Sciatic nerve (tissue), 2 donors: Measurements from ENCODE around the gene ERBB4. TPM values are rescaled to one million over a fixed set of nuclear protein-coding genes. Genes with fewer than 3 reads are reported as not detected.
"Not testable (repeated sequence)": the region's sequence is repeated elsewhere in the genome, so short reads cannot be mapped to it uniquely, and the experiment has no call there.

Experiments used
- ATAC-seq: fragments of 200-7000 bp; cut with Tn5 transposase; one replicate; pipeline ENCODE4 v1.9.1; 2020; ENCODE audit warnings: mild to moderate bottlenecking, moderate library complexity
- DNase-seq: peaks from one replicate; pipeline ENCODE4 v3.0.0-alpha.2; 2020; ENCODE audit warnings: low spot score
- intact Hi-C: fragments of 100-400 bp; cut with DNase I; formaldehyde crosslinking; loops from one replicate; pipeline ENCODE4 v1.14.2; 2022
- total RNA-seq: library from RNA; stranded (reverse); fragmentation: NEBNext Ultra II Directional; extraction: Animal tissue kit (Norgen Biotek cat#: 25700); gene quantifications from one replicate; pipeline ENCODE4 v1.2.1, GENCODE V29; 2021
- donor health status: DM: no; HTN: no; CAD: no.
- donor health status: DM: no; HTN: no; CAD: no.

Gene ERBB4
- total RNA-seq, 1 donor from 2014 or later = 19.7 TPM

DNA sequence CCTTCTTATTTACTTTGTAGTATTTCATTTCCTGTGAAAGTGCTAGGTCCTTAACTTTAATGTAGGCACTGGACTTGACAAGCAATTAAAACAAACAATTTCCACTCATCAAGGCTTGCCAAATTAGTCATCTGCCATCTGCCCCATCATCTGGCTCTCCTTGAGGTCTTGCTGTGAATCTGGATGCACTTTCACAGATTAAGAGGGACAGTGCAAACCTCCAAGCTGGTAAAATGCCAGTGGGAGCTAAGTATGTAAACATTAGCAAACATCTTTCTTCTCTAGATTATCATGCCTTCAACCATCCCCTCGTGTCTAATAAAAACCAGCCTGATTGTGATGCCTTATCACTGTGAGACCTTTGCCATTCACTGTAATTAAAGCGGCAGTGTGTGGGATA, 402.9 kb downstream of the ERBB4 start:
- DNase-seq (no peak), ATAC-seq (no peak)
- intact Hi-C loops = no loop called here

GRCh38 chr2:212133337-212133736, 405.3 kb downstream of the ERBB4 start:
- intact Hi-C loops = no loop called here
- ATAC-seq = no peak
- DNase-seq = no peak

DNA sequence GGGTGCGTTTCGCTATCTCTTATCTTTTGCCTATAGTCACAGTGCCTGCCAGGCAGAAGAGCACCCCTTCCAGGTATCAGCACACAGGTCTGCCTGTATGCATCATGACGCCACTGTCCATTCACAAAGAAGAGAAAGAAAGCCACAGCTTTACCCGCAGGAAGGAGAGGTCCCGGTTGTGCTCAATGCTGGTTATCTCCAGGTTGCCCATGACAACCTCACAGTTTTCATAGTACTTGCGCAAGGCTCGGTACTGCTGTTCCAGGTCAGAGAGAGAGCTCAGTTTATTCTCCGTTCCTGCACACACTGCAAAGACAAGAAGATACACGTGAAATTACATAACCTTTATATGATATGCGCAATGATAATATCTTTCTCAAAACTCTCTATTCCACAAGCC, 414.0 kb downstream of the ERBB4 start:
- intact Hi-C loops = no loop called here
- ATAC-seq (no peak), DNase-seq (no peak)

DNA sequence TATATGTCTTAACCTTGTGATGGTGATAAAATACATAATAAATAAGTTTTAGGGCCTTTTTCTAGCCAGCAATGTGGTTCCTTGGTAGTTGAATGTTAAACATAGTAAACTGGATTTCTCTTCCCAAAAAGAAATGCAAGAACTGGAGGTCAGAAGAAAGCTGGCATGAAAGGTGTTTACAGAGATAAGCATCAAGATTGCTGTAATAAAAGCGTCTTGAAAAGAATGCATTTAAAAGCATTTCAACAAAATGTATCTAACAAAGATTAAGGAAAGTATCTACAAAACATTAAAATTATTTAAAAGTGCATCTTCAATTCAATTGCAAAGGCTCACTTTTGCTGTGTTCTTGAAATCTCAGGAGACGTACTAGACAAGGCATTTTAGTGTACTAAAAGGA, 419.0 kb downstream of the ERBB4 start:
- ATAC-seq = no peak
- no peak for DNase-seq
- intact Hi-C loops = no loop called here

DNA sequence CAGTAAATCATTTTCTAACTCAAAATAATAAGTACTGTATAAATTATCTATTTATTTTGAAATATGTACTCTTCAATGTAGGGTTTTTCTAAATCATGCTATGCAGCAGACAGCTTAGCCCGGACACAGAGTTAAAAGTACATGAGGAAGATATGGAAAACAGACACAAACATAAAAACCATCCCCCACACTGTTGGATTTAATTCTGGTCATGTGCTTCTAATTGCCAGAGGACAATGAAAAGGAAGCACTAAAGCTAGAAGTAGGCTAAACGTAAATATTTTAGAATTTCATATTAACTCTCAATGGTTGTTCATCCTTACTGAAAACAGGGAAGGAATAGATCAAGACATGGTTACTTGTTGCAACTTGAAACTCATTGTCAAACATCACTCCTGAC, 420.7 kb downstream of the ERBB4 start:
- ATAC-seq = no peak
- intact Hi-C loops = no loop called here
- DNase-seq = no peak

- intact Hi-C loops = no loop called here
- no peak for DNase-seq
- ATAC-seq = no peak
Measured at GRCh38 chr2:212114489-212114888, 424.1 kb downstream of the ERBB4 start.

DNA sequence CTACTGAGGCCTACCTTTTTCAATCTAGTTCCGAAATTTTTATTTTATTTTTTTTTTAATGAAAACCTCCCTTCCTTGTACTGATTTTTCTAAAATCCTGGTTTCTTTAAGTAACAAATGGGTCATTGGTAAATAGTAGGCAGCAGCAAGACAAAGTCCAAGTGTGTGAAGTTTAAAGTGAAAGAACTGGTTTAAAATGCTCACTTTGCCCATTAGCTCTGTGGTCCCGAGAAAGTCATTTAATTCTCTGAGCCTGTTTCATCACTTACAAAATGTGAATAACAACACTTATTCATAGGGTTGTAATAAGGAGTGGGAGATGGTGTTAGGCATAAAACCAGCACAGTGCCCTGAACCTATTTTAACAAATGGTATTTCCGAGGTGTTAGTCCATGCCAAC, 426.2 kb downstream of the ERBB4 start:
- intact Hi-C loops = no loop called here
- no peak for DNase-seq
- no peak for ATAC-seq

DNA sequence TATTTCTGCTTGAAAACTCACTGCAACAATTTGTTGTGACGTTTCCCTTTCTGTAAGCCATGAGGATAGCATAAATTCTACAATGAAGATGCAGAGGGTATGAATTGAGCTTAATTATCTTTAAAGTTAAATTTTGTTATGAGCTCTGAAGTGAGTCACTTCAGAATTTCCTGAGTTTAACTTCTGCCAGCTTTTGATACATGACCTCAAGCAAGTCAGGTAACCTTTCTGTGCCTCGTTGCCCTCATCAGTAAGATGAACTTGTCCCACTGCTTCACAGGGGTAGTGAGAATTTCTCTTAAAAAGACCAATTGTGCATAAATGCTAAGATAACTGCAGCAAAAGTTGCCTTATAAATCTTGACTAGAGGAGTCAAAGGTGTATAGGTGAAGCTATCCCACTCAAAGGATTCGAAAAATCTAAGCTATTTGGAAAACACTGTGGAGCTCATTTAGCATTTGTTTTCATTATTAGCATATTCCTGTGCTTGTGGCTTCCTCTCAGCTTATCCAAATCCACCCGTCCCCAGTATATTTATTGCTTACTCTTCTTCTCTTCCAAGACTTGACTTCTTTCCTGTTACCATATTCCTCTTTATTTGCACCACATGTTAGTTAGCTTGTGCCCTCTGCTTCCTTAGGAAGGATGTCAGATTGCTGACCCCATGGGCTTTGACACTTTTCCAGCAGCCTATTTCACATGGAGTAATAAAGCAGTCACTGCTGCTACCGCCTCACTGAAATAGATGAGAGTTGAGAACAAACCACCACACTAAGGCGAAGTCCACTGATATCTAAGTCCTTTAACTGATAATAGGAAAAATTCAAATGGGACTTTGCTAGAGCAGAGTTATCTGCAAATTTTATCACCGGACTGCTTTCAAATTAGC, 428.6 kb downstream of the ERBB4 start:
- DNase-seq (no peak), ATAC-seq (no peak)
- intact Hi-C loops = no loop called here

GRCh38 chr2:212109217-212109616, 429.4 kb downstream of the ERBB4 start:
- intact Hi-C loops = no loop called here
- no peak for ATAC-seq
- no peak for DNase-seq

DNA sequence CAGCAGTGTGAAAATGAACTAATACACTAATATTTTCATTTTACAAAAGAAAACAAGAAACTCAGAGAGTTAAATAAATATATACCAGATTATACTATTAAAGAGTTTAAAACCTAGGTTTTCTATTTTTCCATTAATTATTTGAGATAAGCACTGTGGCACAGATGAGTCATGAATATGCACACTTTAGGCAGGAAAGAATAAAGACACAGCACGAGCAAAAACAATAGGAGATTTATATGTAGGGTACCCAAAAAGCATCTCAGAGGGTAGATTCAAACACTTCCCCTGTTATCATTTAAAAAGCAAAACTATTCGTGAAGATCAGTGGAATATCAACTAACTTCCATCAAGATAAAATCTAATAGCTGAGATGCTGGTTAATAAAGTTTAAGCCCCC, 430.6 kb downstream of the ERBB4 start:
- no peak for ATAC-seq
- intact Hi-C loops = no loop called here
- DNase-seq = no peak

- DNase-seq (no peak), ATAC-seq (no peak)
- intact Hi-C loops = no loop called here
Measured at GRCh38 chr2:212107014-212107413, 431.6 kb downstream of the ERBB4 start.

DNA sequence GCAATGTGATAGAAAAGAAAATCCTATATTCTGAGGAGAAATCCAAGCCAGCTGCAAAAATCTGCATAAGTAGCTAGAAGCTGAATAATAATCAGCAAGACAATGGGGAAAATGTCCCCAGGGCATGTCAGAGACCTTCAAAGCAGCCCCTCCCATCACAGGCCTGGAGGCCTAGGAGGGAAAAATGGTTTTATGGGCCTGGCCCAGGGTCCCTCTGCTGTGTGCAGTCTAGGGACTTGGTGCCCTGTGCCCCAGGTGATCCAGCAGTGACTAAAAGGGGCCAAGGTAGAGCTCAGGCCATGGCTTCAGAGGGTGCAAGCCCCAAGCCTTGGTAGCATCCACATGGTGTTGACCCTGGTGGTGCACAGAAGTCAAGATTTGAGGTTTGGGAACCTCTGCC, 432.1 kb downstream of the ERBB4 start:
- DNase-seq, ATAC-seq, intact Hi-C loops: not testable (repeated sequence)

GRCh38 chr2:212099658-212100057, 438.9 kb downstream of the ERBB4 start:
- DNase-seq = no peak
- no peak for ATAC-seq
- intact Hi-C loops = no loop called here

DNA sequence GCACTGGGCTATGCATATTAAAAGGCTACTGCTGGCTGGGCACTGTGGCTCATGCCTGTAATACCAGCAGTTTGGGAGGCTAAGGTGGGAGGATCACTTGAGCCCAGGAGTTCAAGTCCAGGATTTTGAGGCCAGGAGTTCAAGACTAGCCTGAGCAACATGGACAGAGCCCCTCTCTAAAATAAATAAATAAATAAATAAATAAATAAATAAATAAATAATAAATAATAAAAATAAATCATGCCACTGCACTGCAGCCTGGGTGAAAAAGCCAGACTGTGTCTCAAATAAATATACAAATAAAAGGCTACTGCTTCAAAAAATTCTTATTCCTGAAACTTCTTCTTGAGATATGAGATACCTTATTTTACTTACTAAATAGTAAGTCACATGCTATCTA, 439.6 kb downstream of the ERBB4 start:
- ATAC-seq (no peak), DNase-seq (no peak)
- intact Hi-C loops = no loop called here

DNA sequence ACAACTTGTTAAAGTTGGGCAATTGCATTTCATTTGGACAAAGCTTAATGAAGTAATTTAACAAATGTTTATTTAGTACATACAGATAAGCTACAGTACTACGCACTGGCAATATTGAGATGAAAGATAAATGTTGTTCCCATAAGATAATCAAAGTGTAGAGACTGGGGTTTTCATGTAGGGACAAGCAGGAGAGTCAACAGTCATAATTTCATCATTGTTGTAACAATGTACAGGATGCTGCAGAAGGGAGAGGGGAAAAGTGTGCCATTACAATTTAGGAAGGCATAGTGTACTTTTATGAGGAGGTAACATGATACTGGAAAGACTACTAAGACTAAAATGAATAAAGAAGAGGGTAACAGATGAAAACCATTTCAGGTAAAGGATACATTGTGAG, 441.6 kb downstream of the ERBB4 start:
- ATAC-seq (no peak), DNase-seq (no peak)
- intact Hi-C loops = no loop called here

DNA sequence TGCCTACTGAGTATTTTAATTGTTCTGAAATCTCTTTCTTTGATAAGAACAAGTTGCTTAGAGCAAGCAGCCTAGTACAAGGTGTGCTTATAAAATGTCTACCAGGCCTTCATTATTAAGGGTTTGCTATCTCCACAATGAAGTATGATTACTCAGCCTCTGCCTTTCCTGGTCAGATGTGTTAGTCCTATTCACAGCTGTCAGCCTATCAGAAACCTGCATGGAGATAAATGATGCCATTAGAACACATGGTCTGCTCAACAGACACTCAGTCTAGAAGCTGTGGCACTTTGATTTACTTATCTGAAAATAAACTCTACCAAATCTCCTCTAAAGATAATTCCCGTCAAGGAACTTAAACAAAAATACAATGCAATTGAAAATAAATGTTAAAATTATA, 448.7 kb downstream of the ERBB4 start:
- intact Hi-C loops = no loop called here
- no peak for ATAC-seq
- no peak for DNase-seq

- intact Hi-C loops = no loop called here
- ATAC-seq (no peak), DNase-seq (no peak)
Measured at GRCh38 chr2:212088353-212088752, 450.2 kb downstream of the ERBB4 start.

- ATAC-seq = no peak
- intact Hi-C loops = no loop called here
- no peak for DNase-seq
Measured at GRCh38 chr2:212083492-212083891, 455.1 kb downstream of the ERBB4 start.

GRCh38 chr2:212078103-212078502, 460.5 kb downstream of the ERBB4 start:
- DNase-seq = no peak
- no peak for ATAC-seq
- intact Hi-C loops = no loop called here

DNA sequence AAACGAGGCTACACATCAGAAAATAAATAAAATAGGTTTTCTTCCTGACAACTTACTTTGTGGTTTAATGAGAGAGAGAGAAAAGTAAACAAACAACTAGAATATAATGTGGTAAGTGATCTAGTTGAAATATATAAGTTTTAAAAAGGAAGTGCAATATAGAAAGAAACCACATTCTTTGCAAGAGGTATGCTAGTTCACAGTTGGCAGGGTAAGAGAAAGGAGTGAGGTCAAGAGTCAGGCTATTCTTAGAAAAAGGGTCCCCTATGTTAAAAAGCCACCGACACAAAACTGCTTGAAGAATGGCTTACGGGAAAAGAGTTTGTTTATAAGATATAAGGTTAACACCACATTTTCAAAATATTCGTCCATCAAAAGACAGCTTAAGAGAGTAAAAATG, 462.1 kb downstream of the ERBB4 start:
- intact Hi-C loops = no loop called here
- no peak for ATAC-seq
- no peak for DNase-seq

DNA sequence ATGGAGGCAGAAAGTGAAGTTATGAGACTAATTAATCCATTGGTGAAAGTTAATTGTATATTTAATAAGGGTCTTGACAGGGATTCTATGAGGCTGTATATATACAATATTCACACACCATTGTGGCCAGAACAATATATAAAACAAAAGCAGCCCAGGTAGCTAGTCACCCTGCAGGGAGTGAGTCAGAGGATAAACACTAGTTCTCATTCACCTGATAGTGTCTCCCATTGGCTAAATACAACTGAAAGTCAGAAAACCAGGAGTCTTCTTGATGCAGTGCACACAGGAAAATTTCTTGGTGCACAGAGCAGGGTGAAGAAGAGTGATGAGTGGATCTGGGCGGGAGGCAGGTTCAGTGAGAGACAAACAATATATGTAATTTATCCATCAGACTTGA, 465.2 kb downstream of the ERBB4 start:
- intact Hi-C loops = no loop called here
- ATAC-seq = no peak

More for the DNA sequence above, 465.2 kb downstream of the ERBB4 start:
- DNase-seq = no peak
